ENCODE results near the gene CLCN7.

The CLCN7 gene

DNA sequence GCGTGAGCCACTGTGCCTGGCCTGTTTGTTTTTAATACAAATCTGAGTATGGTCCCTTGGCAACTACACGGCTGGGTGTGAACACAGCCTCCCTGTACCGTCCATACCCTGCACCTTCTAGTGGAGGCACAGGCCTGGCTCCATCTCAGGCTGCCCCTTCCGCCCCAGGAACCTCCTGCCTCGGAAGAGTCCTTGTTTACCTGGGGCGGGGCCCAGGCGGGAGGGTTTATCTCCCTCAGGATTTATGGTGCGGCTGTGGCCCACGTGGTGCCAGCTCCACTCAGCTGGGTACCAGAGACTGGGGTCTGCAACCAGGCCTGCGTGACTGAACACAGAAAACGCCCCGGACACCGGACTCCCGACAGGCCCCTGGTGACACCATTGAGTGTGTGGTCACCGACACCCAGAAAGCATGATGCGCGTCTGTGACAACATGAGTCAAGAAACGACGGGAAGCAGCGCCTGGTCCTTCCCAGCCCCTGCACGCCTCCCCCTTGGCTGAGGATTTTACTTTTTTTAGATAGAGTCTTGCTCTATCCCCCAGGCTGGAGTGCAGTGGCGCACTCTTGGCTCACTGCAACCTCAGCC, 79.3 kb downstream of the CLCN7 start:
- no peak for DNase-seq
